NCI-H2107 treated with DMSO at 0.1 percent for 48 hours (cell line): ENCODE data around the gene SLC25A12.
A peak's percentile ranks its signal among the peaks of the same experiment; 100 is the strongest.
"Not testable (repeated sequence)": the region's sequence is repeated elsewhere in the genome, so short reads cannot be mapped to it uniquely, and the experiment has no call there.

Experiments used
- DNase-seq: peaks from one replicate; lab custom pipeline; 2025; ENCODE audit not compliant: unreplicated experiment; lab: John Stamatoyannopoulos, UW

The SLC25A12 gene

GRCh38 chr2:171830039-171830438 is 64.0 kb downstream of the SLC25A12 start:
- no peak for DNase-seq

- DNase-seq = no peak
These were observed 70.0 kb downstream of the SLC25A12 start for GRCh38 chr2:171824086-171824485.

GRCh38 chr2:171822525-171823322 is 71.3 kb downstream of the SLC25A12 start:
- DNase-seq = no peak

GRCh38 chr2:171819453-171819852 is 74.6 kb downstream of the SLC25A12 start:
- DNase-seq = no peak

GRCh38 chr2:171814883-171815282 is 79.2 kb downstream of the SLC25A12 start:
- peak; percentile 69 for DNase-seq

GRCh38 chr2:171814174-171814573 is 79.9 kb downstream of the SLC25A12 start:
- DNase-seq = no peak

- no peak for DNase-seq
These were observed 80.3 kb downstream of the SLC25A12 start for GRCh38 chr2:171813729-171814128.

- no peak for DNase-seq
These were observed 80.9 kb downstream of the SLC25A12 start for GRCh38 chr2:171813126-171813525.

GRCh38 chr2:171811245-171811628 is 82.8 kb downstream of the SLC25A12 start:
- peak; percentile 63 for DNase-seq

GRCh38 chr2:171810422-171811244 is 83.4 kb downstream of the SLC25A12 start:
- peak; percentile 73 for DNase-seq

GRCh38 chr2:171808885-171809284 is 85.2 kb downstream of the SLC25A12 start:
- not testable (repeated sequence) for DNase-seq

- no peak for DNase-seq
These were observed 86.1 kb downstream of the SLC25A12 start for GRCh38 chr2:171807831-171808393.

- DNase-seq = no peak
These were observed 86.9 kb downstream of the SLC25A12 start for GRCh38 chr2:171807119-171807518.

GRCh38 chr2:171804456-171804855 is 89.6 kb downstream of the SLC25A12 start:
- no peak for DNase-seq

- DNase-seq = no peak
These were observed 90.3 kb downstream of the SLC25A12 start for GRCh38 chr2:171803757-171804156.

- no peak for DNase-seq
These were observed 93.4 kb downstream of the SLC25A12 start for GRCh38 chr2:171800639-171801038.

GRCh38 chr2:171798156-171798820 is 95.8 kb downstream of the SLC25A12 start:
- no peak for DNase-seq

- DNase-seq = no peak
These were observed 99.1 kb downstream of the SLC25A12 start for GRCh38 chr2:171794918-171795317.

GRCh38 chr2:171793691-171794678 is 100.1 kb downstream of the SLC25A12 start:
- no peak for DNase-seq
